ENCODE measurements around the gene BBS4.
A peak's percentile ranks its signal among the peaks of the same experiment; 100 is the strongest.

Gene BBS4

GRCh38 chr15:72771329-72771725, 85.3 kb downstream of the BBS4 start:
- TF ChIP-seq CTCF (IDR thresholded peaks at IDR 0.05; ENCODE audit: low read depth, low read length, missing control alignments): no peak
- Histone ChIP-seq H3K27me3 (replicated peaks) (no peaks in the 10 kb centered on the region), H3K36me3 (replicated peaks) (peaks cover 22% of the 10 kb centered on the region), H3K4me3 (ENCODE audit: low read depth, low read length) (no peak overlapping the region), H3K27ac (no peak overlapping the region)
- no peak for DNase-seq
- in situ Hi-C loops (cut with HindIII; ENCODE audit: low pct_ligation_motif_present, low sequenced_read_pairs): loop anchor here (25.0 kb wide), 1 partner anchor 316 kb away; no protein-coding TSS in a partner anchor

GRCh38 chr15:72774696-72775383, 88.8 kb downstream of the BBS4 start:
- Histone ChIP-seq H3K36me3 (replicated peaks) (peaks cover 21% of the 10 kb centered on the region), H3K27me3 (replicated peaks) (no peaks in the 10 kb centered on the region), H3K4me3 (ENCODE audit: low read depth, low read length) (no peak overlapping the region), H3K27ac (no peak overlapping the region)
- in situ Hi-C loops (cut with HindIII; ENCODE audit: low pct_ligation_motif_present, low sequenced_read_pairs): loop anchor here (25.0 kb wide), 1 partner anchor 312 kb away; no protein-coding TSS in a partner anchor
- TF ChIP-seq CTCF (IDR thresholded peaks at IDR 0.05; ENCODE audit: low read depth, low read length, missing control alignments): no peak
- DNase-seq: no peak

- in situ Hi-C loops (cut with HindIII; ENCODE audit: low pct_ligation_motif_present, low sequenced_read_pairs): no loop called here
- H3K36me3 ChIP-seq (replicated peaks): peaks cover 11% of the 10 kb centered on the region
- H3K27me3 ChIP-seq (replicated peaks): no peaks in the 10 kb centered on the region
- H3K27ac ChIP-seq: no peak overlapping the region
- no peak for TF ChIP-seq CTCF (IDR thresholded peaks at IDR 0.05; ENCODE audit: low read depth, low read length, missing control alignments)
- no peak for DNase-seq
- H3K4me3 ChIP-seq (ENCODE audit: low read depth, low read length): no peak overlapping the region
Observed at GRCh38 chr15:72778796-72779195, 92.8 kb downstream of the BBS4 start.

- H3K27ac ChIP-seq: no peak overlapping the region
- no peaks in the 10 kb centered on the region for H3K36me3 ChIP-seq (replicated peaks)
- in situ Hi-C loops (cut with HindIII; ENCODE audit: low pct_ligation_motif_present, low sequenced_read_pairs): no loop called here
- no peak for TF ChIP-seq CTCF (IDR thresholded peaks at IDR 0.05; ENCODE audit: low read depth, low read length, missing control alignments)
- no peak overlapping the region for H3K4me3 ChIP-seq (ENCODE audit: low read depth, low read length)
- no peaks in the 10 kb centered on the region for H3K27me3 ChIP-seq (replicated peaks)
- DNase-seq: no peak
Observed at GRCh38 chr15:72781631-72782030, 95.6 kb downstream of the BBS4 start.

GRCh38 chr15:72782274-72783003, 96.4 kb downstream of the BBS4 start:
- TF ChIP-seq CTCF (IDR thresholded peaks at IDR 0.05; ENCODE audit: low read depth, low read length, missing control alignments): no peak
- in situ Hi-C loops (cut with HindIII; ENCODE audit: low pct_ligation_motif_present, low sequenced_read_pairs): no loop called here
- no peaks in the 10 kb centered on the region for H3K27me3 ChIP-seq (replicated peaks)
- H3K27ac ChIP-seq: peak overlapping the region; percentile 86
- no peaks in the 10 kb centered on the region for H3K36me3 ChIP-seq (replicated peaks)
- peak overlapping the region; percentile 93 for H3K4me3 ChIP-seq (ENCODE audit: low read depth, low read length)
- no peak for DNase-seq
